HepG2 (cell line): ENCODE results near the gene MMP23B. TPM values are rescaled to one million over a fixed set of nuclear protein-coding genes. Genes with fewer than 3 reads are reported as not detected.
A peak's percentile ranks its signal among the peaks of the same experiment; 100 is the strongest.

Source experiments
- ATAC-seq: fragments of 200-7000 bp; cut with Tn5 transposase; 3 replicates; pipeline ENCODE4 v1.9.1; 2020; ENCODE audit warnings: mild to moderate bottlenecking, moderate library complexity
- BruUV-seq: library from RNA; stranded (reverse); fragments of 400-500 nt; replicated peaks from 2 replicates; lab custom pipeline; 2021; lab: Mats Ljungman, UMichigan
- CTCF ChIA-PET: fragments of 300-600 bp; formaldehyde crosslinking; extraction: SDS; loops from one replicate; lab custom pipeline; 2021; ENCODE audit warnings: low total read pairs, inconsistent platforms, low intra/inter-chr PET ratio; lab: Yijun Ruan, JAX
- POLR2A ChIA-PET: fragments of 350-600 bp; sonication (Branson Sonifier 250); formaldehyde crosslinking; loops from one replicate; lab custom pipeline; 2020; ENCODE audit warnings: antibody characterized with exemption, inconsistent platforms; lab: Yijun Ruan, JAX
- DNase-seq: peaks from one replicate; pipeline ENCODE4 v3.0.0-alpha.2; 2015; ENCODE audit warnings: low spot score
- FAIRE-seq: peaks from 3 replicates; lab custom pipeline; 2011; peaks lifted over from hg19 to GRCh38; lab: Jason Lieb, UNC
- H2AFZ ChIP-seq: one replicate; pipeline ENCODE4 v1.6.1; 2011; ENCODE audit warnings: low read length, inconsistent platforms
- H3K27ac ChIP-seq: fragments of 300-600 bp; 3 replicates; pipeline ENCODE4 v1.8.0; 2011; ENCODE audit warnings: mixed run types, mild to moderate bottlenecking, mixed read lengths, low read length, inconsistent platforms; ENCODE audit not compliant: insufficient read depth; ENCODE audit errors: extremely low read length
- H3K27me3 ChIP-seq, 2 experiments: fragments of 200-600 bp in 1 of 2; 2 replicates in 1 of 2; 3 replicates in 1 of 2; pipeline versions ENCODE4 v1.6.0 to v1.8.0; 2011; ENCODE audit warnings: low read length in 2 of 2, mild to moderate bottlenecking in 2 of 2, moderate library complexity in 2 of 2, inconsistent platforms in 1 of 2; ENCODE audit not compliant: insufficient read depth in 2 of 2, control insufficient read depth in 1 of 2
- H3K36me3 ChIP-seq, 2 experiments: fragments of 200-600 bp in 1 of 2; replicated peaks in 1 of 2; 2 replicates in 1 of 2; 3 replicates in 1 of 2; pipeline versions ENCODE4 v1.5.1 to v1.8.0; 2011; ENCODE audit warnings: low read length in 2 of 2, inconsistent platforms in 1 of 2; ENCODE audit not compliant: insufficient read depth in 2 of 2, control insufficient read depth in 1 of 2
- H3K4me1 ChIP-seq: 2 replicates; pipeline ENCODE4 v1.5.1; 2012; ENCODE audit warnings: low read length, inconsistent platforms; ENCODE audit not compliant: insufficient read depth
- H3K4me2 ChIP-seq: 2 replicates; pipeline ENCODE4 v1.6.0; 2011; ENCODE audit warnings: low read depth, low read length, inconsistent platforms
- H3K4me3 ChIP-seq, 3 experiments: fragments of 200-600 bp in 1 of 3; sonication (generic), shearing (Covaris generic) in 1 of 3; replicated peaks in 1 of 3; 2 replicates each; pipeline ENCODE4 v1.5.1; 2011 to 2016; ENCODE audit warnings: low read length in 3 of 3, inconsistent platforms in 2 of 3, low read depth in 2 of 3, mild to moderate bottlenecking in 2 of 3, control low read depth in 1 of 3, mixed read lengths in 1 of 3; ENCODE audit not compliant: insufficient read depth in 1 of 3
- H3K79me2 ChIP-seq: one replicate; pipeline ENCODE4 v1.6.1; 2011; ENCODE audit warnings: low read length, inconsistent platforms; ENCODE audit not compliant: insufficient read depth
- H3K9ac ChIP-seq: 2 replicates; pipeline ENCODE4 v1.6.0; 2011; ENCODE audit warnings: mild to moderate bottlenecking, low read depth, low read length, inconsistent platforms; ENCODE audit not compliant: insufficient read depth
- H3K9me3 ChIP-seq: 2 replicates; pipeline ENCODE4 v1.5.1; 2012; ENCODE audit warnings: mild to moderate bottlenecking, low read length
- H4K20me1 ChIP-seq: 2 replicates; pipeline ENCODE4 v1.6.0; 2011; ENCODE audit warnings: inconsistent platforms, mild to moderate bottlenecking, low read length, moderate library complexity; ENCODE audit not compliant: insufficient read depth
- HOXA7 ChIP-seq: sonication (generic); formaldehyde crosslinking; IDR thresholded peaks from 2 replicates; pipeline ENCODE4 v1.8.1; 2022; ENCODE audit warnings: mild to moderate bottlenecking, missing genetic modification reagents, moderate library complexity
- NKX3-1 ChIP-seq: sonication (generic); formaldehyde crosslinking; IDR thresholded peaks from 2 replicates; pipeline ENCODE4 v1.5.0; 2020; ENCODE audit warnings: missing genetic modification reagents
- PRPF4 ChIP-seq: fragments of 200-400 bp; formaldehyde crosslinking; IDR thresholded peaks from 2 replicates; pipeline ENCODE4 v1.6.1; 2016; ENCODE audit warnings: low read length, low read depth; ENCODE audit not compliant: poor library complexity, severe bottlenecking
- ZBTB38 ChIP-seq: sonication (generic); formaldehyde crosslinking; IDR thresholded peaks from 2 replicates; pipeline ENCODE4 v1.5.1; 2020; ENCODE audit warnings: mild to moderate bottlenecking, missing genetic modification reagents
- ZNF121 ChIP-seq: sonication (generic); formaldehyde crosslinking; IDR thresholded peaks from 2 replicates; pipeline ENCODE4 v1.5.0; 2020; ENCODE audit warnings: mild to moderate bottlenecking, missing genetic modification reagents
- WGBS: methylation state at CpG from one replicate; pipeline ENCODE4 v1.1.6; 2017; ENCODE audit warnings: low lambda C conversion rate; 5-methylcytosine and 5-hydroxymethylcytosine counted together
- in situ Hi-C: cut with HindIII; loops from 2 replicates; pipeline ENCODE4 v1.10.0; 2017; ENCODE audit warnings: low pct_unique_long_range_greater_than_20kb; ENCODE audit not compliant: extremely low pct_ligation_motif_present
- intact Hi-C: fragments of 100-400 bp; cut with micrococcal nuclease; formaldehyde crosslinking; loops from one replicate; pipeline ENCODE4 v1.10.0; 2022; ENCODE audit not compliant: unreplicated experiment
- polyA plus RNA-seq, 8 experiments: library from polyadenylated mRNA; depleted of rRNA in 3 of 8; stranded (reverse) in 7 of 8; unstranded in 1 of 8; fragments of >200 nt; fragmentation: Illumina TruSeq in 4 of 8; extraction: Trizol in 4 of 8; gene quantifications; 2 replicates each; pipeline versions ENCODE4 v1.2.1 to v1.2.3, GENCODE V29; 2011 to 2016; ENCODE audit warnings: low read depth in 4 of 8, missing spikeins in 1 of 8, mixed read lengths in 1 of 8; ENCODE audit not compliant: insufficient read depth in 1 of 8
- total RNA-seq, 5 experiments: library from RNA; depleted of rRNA; stranded (reverse); fragments of >200 nt; fragmentation: Illumina TruSeq; extraction: Trizol; gene quantifications; 2 replicates each; pipeline ENCODE4 v1.2.3, GENCODE V29; 2016; ENCODE audit warnings: low read depth in 1 of 5
- TF ChIP-seq, protein P1 (sequence below): sonication (generic); formaldehyde crosslinking; IDR thresholded peaks from 2 replicates; pipeline ENCODE4 v1.5.0; 2020; ENCODE audit warnings: missing genetic modification reagents, mild to moderate bottlenecking, borderline replicate concordance
- TF ChIP-seq, protein P2 (sequence below): conservative IDR thresholded peaks from 2 replicates; pipeline ENCODE4 v1.6.1; 2018; ENCODE audit warnings: missing genetic modification reagents

Gene MMP23B
- total and polyA plus RNA-seq, 2 of the 13 experiments (the other 11 are each of a cell fraction or from before 2014, with no cell fraction given) = 0.61 to 0.75 TPM

DNA sequence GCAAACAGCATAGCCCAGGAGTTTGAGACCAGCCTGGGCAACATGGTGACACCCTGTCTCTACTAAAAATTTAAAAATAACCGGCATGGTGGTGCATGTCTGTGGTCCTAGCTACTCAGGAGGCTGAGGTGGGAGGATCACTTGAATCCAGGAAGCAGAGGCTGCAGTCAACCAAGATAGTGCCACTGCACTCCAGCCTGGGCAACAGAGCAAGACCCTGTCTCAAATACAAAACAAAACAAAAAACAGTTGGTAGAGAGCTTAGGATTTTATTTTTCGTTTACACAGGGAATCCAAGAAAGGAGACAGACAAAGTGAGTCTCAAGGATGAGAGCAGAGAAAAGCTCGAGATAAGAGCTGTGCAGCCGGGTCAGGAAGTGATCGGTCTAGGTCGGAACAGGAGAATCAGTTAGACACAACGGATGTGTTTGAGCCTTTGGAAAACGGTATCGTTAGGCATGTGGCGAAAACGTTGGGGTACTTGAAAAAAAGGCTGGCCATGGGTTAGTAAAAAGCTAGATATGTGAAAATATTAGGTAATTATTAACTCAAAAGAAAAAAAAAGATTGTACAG lies 18.4 kb upstream of the MMP23B start:
- 77% methylated on average over 11 of the region's 11 CpGs for WGBS
- CTCF ChIA-PET = no interaction called here
- ATAC-seq (no peak), DNase-seq (no peak), FAIRE-seq (no peak)
- Histone ChIP-seq H3K9me3 (no peaks in the 10 kb centered on the region), H3K4me2 (peak overlapping the region; percentile 82), H3K4me3 (peak overlapping the region; percentile 90 to 100 (median 98)), H3K79me2 (peaks cover 18% of the 10 kb centered on the region), H2AFZ (no peak overlapping the region), H4K20me1 (peaks cover 8% of the 10 kb centered on the region; the same call in 1 of the 2 replicates), H3K9ac (peak overlapping the region; percentile 100), H3K4me1 (peaks cover 46% of the 10 kb centered on the region), H3K27me3 (no peaks in the 10 kb centered on the region; a peak in 2 of 5 replicates), H3K36me3 (peaks cover 1 to 14% of the 10 kb centered on the region in 2 experiments; a peak in 2 of 5 replicates), H3K27ac (peak overlapping the region; percentile 99)
- BruUV-seq = no TSS peak
- TF ChIP-seq PRPF4 (peak; percentile 21), NKX3-1 (no peak), HOXA7 (CRISPR knock-in tag) (no peak), ZNF121 (peak; percentile 70; the same call in 1 of the 2 replicates), ZBTB38 (CRISPR knock-in tag) (peak; percentile 88)
- TF ChIP-seq, protein P1, sequence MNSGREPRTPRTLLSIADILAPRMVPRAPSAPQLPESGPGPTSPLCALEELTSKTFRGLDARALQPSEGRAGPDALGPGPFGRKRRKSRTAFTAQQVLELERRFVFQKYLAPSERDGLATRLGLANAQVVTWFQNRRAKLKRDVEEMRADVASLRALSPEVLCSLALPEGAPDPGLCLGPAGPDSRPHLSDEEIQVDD (CRISPR knock-in tag) = no peak
- TF ChIP-seq, protein P2, sequence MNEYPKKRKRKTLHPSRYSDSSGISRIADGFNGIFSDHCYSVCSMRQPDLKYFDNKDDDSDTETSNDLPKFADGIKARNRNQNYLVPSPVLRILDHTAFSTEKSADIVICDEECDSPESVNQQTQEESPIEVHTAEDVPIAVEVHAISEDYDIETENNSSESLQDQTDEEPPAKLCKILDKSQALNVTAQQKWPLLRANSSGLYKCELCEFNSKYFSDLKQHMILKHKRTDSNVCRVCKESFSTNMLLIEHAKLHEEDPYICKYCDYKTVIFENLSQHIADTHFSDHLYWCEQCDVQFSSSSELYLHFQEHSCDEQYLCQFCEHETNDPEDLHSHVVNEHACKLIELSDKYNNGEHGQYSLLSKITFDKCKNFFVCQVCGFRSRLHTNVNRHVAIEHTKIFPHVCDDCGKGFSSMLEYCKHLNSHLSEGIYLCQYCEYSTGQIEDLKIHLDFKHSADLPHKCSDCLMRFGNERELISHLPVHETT (CRISPR knock-in tag) = no peak
- intact Hi-C loops = loop anchor here (5.0 kb wide), 1 partner anchor 36 kb away; no protein-coding TSS in a partner anchor
- in situ Hi-C loops = no loop called here
- POLR2A ChIA-PET = interaction anchor here (1.1 to 3.3 kb wide), 6 partner anchors 10 to 40 kb away, joined by 3 to 29 read pairs (median 10); no protein-coding TSS in a partner anchor
